ENCODE data around the gene KRTAP5-5.
"Not testable (repeated sequence)": the region's sequence is repeated elsewhere in the genome, so short reads cannot be mapped to it uniquely, and the experiment has no call there.

KRTAP5-5 gene

GRCh38 chr11:1629326-1630185 lies at the start of gene KRTAP5-5:
Gene KRTAP5-5, plus strand, starts transcription at chr11:1629775. Its CDS starts 66 bp downstream, at chr11:1629841.
- no peak for DNase-seq (ENCODE audit: extremely low read depth in 1 of 2, low read depth in 1 of 2)

- DNase-seq (ENCODE audit: extremely low read depth in 1 of 2, low read depth in 1 of 2): no peak
These were observed 47.6 kb upstream of the KRTAP5-5 start for GRCh38 chr11:1581976-1582375.

- DNase-seq (ENCODE audit: extremely low read depth in 1 of 2, low read depth in 1 of 2): not testable (repeated sequence)
These were observed 46.7 kb upstream of the KRTAP5-5 start for GRCh38 chr11:1582909-1583308.

GRCh38 chr11:1584661-1585370 lies 44.8 kb upstream of the KRTAP5-5 start, which contains the start of gene KRTAP5-1:
Gene KRTAP5-1, minus strand, starts transcription at chr11:1585283. Its CDS starts 34 bp downstream, at chr11:1585249.
- DNase-seq (ENCODE audit: extremely low read depth in 1 of 2, low read depth in 1 of 2): not testable (repeated sequence)

GRCh38 chr11:1586699-1587098 lies 42.9 kb upstream of the KRTAP5-5 start:
- no peak for DNase-seq (ENCODE audit: extremely low read depth in 1 of 2, low read depth in 1 of 2)

GRCh38 chr11:1589191-1589963 lies 40.2 kb upstream of the KRTAP5-5 start:
- not testable (repeated sequence) for DNase-seq (ENCODE audit: extremely low read depth in 1 of 2, low read depth in 1 of 2)

- no peak for DNase-seq (ENCODE audit: extremely low read depth in 1 of 2, low read depth in 1 of 2)
These were observed 39.6 kb upstream of the KRTAP5-5 start for GRCh38 chr11:1589996-1590395.

GRCh38 chr11:1592628-1593027 lies 36.9 kb upstream of the KRTAP5-5 start:
- no peak for DNase-seq (ENCODE audit: extremely low read depth in 1 of 2, low read depth in 1 of 2)

- not testable (repeated sequence) for DNase-seq (ENCODE audit: extremely low read depth in 1 of 2, low read depth in 1 of 2)
These were observed 33.5 kb upstream of the KRTAP5-5 start for GRCh38 chr11:1595994-1596575.

GRCh38 chr11:1596576-1597121 lies 32.9 kb upstream of the KRTAP5-5 start:
- DNase-seq (ENCODE audit: extremely low read depth in 1 of 2, low read depth in 1 of 2): not testable (repeated sequence)

- no peak for DNase-seq (ENCODE audit: extremely low read depth in 1 of 2, low read depth in 1 of 2)
These were observed 32.1 kb upstream of the KRTAP5-5 start for GRCh38 chr11:1597331-1597993.

- no peak for DNase-seq (ENCODE audit: extremely low read depth in 1 of 2, low read depth in 1 of 2)
These were observed 31.6 kb upstream of the KRTAP5-5 start, which contains the start of gene KRTAP5-2 for GRCh38 chr11:1597994-1598380. Gene KRTAP5-2, minus strand, starts transcription at chr11:1598294. Its CDS starts 44 bp downstream, at chr11:1598250.

- not testable (repeated sequence) for DNase-seq (ENCODE audit: extremely low read depth in 1 of 2, low read depth in 1 of 2)
These were observed 31.2 kb upstream of the KRTAP5-5 start for GRCh38 chr11:1598406-1598805.

- no peak for DNase-seq (ENCODE audit: extremely low read depth in 1 of 2, low read depth in 1 of 2)
These were observed 30.8 kb upstream of the KRTAP5-5 start for GRCh38 chr11:1598816-1599215.

- DNase-seq (ENCODE audit: extremely low read depth in 1 of 2, low read depth in 1 of 2): no peak
These were observed 28.9 kb upstream of the KRTAP5-5 start for GRCh38 chr11:1600626-1601025.

GRCh38 chr11:1601663-1602062 lies 27.9 kb upstream of the KRTAP5-5 start:
- not testable (repeated sequence) for DNase-seq (ENCODE audit: extremely low read depth in 1 of 2, low read depth in 1 of 2)

- DNase-seq (ENCODE audit: extremely low read depth in 1 of 2, low read depth in 1 of 2): no peak
These were observed 25.9 kb upstream of the KRTAP5-5 start for GRCh38 chr11:1603629-1604028.

- no peak for DNase-seq (ENCODE audit: extremely low read depth in 1 of 2, low read depth in 1 of 2)
These were observed 25.4 kb upstream of the KRTAP5-5 start for GRCh38 chr11:1604181-1604580.

GRCh38 chr11:1604711-1605110 lies 24.9 kb upstream of the KRTAP5-5 start:
- no peak for DNase-seq (ENCODE audit: extremely low read depth in 1 of 2, low read depth in 1 of 2)

- DNase-seq (ENCODE audit: extremely low read depth in 1 of 2, low read depth in 1 of 2): not testable (repeated sequence)
These were observed 23.7 kb upstream of the KRTAP5-5 start for GRCh38 chr11:1605923-1606322.

All from stimulated activated CD8-positive, alpha-beta memory T cell treated with anti-CD3 and anti-CD28 coated beads, Interleukin-7, amount 100 ng/mL, for 48 hours (primary cell).